ENCODE measurements around the gene ADAMTS3.
"Not testable (repeated sequence)": the region's sequence is repeated elsewhere in the genome, so short reads cannot be mapped to it uniquely, and the experiment has no call there.

ADAMTS3 gene

GRCh38 chr4:72473434-72473900, 95.6 kb downstream of the ADAMTS3 start:
- DNase-seq (ENCODE audit: low read depth in 2 of 2) = no peak

- DNase-seq (ENCODE audit: low read depth in 2 of 2) = no peak
Measured at GRCh38 chr4:72471816-72472215, 97.2 kb downstream of the ADAMTS3 start.

- DNase-seq (ENCODE audit: low read depth in 2 of 2) = no peak
Measured at GRCh38 chr4:72468904-72469502, 100.0 kb downstream of the ADAMTS3 start.

GRCh38 chr4:72467633-72468032, 101.4 kb downstream of the ADAMTS3 start:
- no peak for DNase-seq (ENCODE audit: low read depth in 2 of 2)

DNA sequence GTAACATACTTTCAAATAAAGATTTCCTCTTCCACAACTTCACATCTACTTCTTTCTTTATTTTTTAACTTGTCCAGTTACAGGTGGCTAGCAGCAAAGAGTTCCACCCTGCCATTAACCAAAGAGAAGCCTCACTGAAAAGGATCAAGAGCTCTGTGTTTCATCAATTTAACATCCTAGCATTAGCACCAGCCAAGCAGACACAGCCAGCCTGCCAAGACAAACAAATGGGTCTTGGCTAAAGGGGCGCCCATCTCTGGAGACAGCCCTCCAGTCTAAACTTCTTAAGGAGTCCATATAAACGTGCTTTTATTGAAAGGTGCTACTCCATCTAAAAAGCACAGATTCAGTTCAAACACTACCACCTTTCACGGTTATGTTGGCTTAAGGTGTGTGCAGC, 105.3 kb downstream of the ADAMTS3 start:
- no peak for DNase-seq (ENCODE audit: low read depth in 2 of 2)

GRCh38 chr4:72457158-72457557, 111.9 kb downstream of the ADAMTS3 start:
- DNase-seq (ENCODE audit: low read depth in 2 of 2) = no peak

DNA sequence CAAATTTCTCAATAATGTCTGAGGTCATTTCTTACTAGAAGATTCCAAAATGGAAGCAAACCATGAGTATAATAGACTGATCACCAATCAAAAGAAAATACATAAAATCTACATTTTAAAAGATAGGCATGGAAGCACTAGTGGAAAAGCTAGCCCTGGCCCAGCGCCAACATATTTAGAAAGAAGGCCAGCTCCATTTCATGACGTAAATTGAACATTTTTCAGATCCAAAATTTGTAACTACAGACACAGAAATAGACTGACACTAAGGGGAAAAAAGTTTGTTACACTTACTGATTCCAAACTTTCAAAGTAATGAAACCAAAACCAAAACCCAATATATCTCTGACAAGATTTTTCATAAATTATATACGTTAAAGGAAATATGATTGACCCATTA, 117.7 kb downstream of the ADAMTS3 start:
- DNase-seq (ENCODE audit: low read depth in 2 of 2) = no peak

DNA sequence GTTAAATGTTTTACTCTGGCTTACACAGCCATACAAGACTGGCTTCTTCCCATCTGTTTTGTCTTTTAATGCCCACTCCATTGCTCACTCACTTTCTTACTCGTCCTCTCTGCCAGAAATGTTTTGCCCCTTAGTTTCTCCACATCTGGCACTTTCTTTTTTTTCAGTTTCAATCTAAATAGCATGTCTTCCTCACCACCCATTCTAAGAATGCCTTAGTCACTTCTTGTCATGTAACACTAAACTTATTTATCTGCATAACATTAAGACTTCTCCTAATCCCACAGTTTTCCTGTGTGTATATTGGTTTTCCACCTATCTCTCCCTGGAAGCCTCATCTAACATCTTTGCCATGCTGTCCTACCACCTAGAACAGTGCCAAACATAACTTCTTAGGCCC, 119.3 kb downstream of the ADAMTS3 start:
- DNase-seq (ENCODE audit: low read depth in 2 of 2) = no peak

GRCh38 chr4:72448231-72448630, 120.8 kb downstream of the ADAMTS3 start:
- no peak for DNase-seq (ENCODE audit: low read depth in 2 of 2)

DNA sequence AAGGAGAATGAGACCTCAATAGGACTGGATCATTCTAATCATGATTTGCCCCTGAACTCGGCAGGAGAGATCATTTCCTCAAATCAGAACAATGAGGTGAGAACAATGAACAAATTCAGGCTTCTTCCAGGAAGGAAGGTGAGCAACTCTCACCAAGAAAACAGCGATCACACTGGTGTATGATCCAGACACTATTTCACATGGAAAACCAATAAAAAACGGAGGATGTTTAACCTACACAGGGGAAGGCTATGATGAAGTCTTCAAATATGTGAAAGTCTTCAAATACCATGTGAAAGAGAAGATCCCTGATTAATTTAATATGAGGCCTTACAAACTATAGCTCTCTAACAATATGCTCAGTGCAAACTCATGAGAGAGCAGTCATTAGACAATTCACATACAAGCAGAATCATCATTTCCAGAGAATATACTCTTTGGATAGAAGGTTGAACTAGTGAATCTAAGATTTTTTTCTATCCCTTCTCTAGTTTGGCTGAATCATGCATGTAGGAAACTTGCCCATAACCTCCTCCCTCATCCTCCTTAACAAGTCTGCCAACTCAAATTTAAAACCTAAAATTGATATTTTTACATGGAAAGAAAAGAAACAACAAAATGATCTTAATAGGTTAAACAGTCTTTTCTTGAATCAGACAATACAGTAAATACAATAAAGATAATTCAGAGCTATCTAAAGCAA, 122.5 kb downstream of the ADAMTS3 start:
- no peak for DNase-seq (ENCODE audit: low read depth in 2 of 2)

GRCh38 chr4:72444092-72444491, 124.9 kb downstream of the ADAMTS3 start:
- DNase-seq (ENCODE audit: low read depth in 2 of 2) = no peak

GRCh38 chr4:72442715-72443114, 126.3 kb downstream of the ADAMTS3 start:
- no peak for DNase-seq (ENCODE audit: low read depth in 2 of 2)

DNA sequence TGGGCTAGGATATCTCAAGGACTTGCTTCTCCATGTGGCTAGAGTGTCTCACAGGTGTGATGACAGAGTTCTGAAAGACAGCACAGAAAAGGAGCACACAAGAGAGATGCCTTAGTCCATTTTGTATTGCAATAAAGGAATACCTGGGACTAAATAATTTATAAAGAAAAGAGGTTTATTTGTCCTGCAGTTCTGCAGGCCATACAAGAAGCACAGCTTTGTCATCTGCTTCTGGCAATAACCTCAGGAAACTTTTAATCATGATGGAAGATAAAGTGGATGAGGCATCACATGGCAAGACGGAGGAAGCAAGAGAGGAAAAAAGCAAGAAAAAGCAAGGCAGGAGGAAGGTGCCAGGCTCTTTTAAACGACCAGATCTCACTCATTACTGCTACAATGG, 126.9 kb downstream of the ADAMTS3 start:
- DNase-seq (ENCODE audit: low read depth in 2 of 2) = no peak

DNA sequence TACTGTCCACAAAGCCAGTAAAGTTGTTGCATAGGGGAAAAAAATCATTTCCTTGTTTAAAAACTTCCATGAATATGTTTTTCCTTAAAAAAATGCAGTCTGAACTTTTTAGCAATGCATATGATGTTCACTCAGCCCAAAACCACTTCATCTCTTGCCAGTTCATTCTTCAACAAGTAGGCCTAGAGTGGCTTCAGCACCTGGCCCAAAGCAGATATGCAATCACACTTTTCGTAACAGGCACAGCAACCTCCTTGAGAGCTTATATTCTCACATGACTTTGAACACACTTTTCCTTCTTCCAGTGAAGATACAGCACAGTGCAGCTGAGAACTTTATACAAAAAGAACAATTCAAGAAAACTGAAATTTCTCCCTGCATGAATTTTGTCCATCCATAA, 128.6 kb downstream of the ADAMTS3 start:
- DNase-seq (ENCODE audit: low read depth in 2 of 2) = no peak

DNA sequence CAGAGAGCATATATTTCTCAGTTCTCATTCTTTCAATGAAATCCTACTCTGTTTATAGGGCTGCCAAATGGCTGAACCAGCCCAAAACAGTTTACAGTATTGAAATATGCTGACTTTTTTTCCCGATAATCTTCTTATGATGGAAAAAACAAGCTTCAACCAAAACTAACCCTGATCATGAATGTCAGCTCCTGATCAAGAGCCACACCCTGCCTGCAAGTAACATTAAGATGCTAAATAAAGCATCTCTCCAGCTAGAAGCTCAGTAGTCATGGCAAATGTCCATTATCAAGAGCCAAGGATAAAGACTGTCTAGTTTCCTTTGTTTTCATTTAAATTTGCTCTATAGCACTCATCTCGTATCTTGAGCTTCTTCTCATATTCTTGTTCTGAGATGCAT, 136.0 kb downstream of the ADAMTS3 start:
- no peak for DNase-seq (ENCODE audit: low read depth in 2 of 2)

- no peak for DNase-seq (ENCODE audit: low read depth in 2 of 2)
Measured at GRCh38 chr4:72432282-72432681, 136.7 kb downstream of the ADAMTS3 start.

DNA sequence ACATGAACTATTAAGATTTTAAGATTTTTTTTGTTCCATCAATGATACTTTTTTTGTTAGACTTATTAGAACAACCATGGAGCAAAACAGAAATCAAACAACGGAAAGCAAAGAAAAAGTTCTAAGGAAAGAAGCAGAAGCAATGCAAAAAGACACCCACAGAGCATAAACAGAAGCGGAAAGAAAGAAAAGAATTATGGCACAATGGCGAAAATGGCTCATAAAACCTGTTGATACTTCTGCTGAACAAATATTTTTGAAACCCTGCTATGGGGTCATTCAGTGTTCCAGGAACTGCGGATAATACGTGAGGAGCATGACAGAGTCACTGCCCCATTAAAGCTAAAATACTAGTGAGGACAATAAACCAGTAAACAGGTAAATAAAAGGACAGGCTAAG, 138.0 kb downstream of the ADAMTS3 start:
- DNase-seq (ENCODE audit: low read depth in 2 of 2) = no peak

DNA sequence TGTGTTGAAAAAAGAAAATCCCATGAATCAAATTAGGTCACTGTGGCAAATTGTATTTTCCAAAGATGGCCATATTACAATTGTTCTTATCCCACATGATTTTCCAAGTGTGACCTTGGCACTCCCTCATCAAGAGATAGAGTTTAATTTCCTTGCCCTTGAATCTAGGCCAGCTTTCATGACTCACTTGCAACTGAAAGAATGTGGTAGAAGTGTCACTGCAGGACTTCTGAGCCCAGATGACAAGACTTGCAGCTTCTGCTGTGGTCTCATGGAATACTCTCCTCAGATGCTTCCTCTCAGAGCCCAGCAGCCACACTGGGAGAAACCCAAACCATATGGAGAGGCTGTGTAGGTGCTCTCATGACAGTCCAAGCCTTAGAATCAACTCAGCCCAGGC, 139.0 kb downstream of the ADAMTS3 start:
- DNase-seq (ENCODE audit: low read depth in 2 of 2) = peak in 1 of 2 experiments; percentile 4

GRCh38 chr4:72429397-72429889, 139.6 kb downstream of the ADAMTS3 start:
- DNase-seq (ENCODE audit: low read depth in 2 of 2) = no peak

DNA sequence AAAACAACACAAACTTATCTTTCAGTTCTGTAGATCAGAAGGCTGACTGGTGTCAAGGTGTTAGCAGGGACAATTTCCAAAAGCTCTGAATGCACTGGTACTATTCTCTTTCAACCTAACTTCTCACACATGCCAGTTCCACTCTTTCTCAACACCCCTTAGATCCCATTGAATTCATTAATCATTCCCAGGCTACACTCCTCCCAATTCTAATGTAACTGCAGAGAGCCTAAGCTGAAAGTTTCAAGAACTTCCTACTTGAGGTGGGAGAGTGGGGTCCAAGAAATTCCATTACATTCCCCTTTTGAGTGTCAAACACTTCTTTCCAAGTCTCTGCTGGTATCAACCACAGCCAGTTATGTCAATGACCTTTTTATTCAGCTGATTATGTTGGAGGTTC, 142.0 kb downstream of the ADAMTS3 start:
- DNase-seq (ENCODE audit: low read depth in 2 of 2) = no peak

- not testable (repeated sequence) for DNase-seq (ENCODE audit: low read depth in 2 of 2)
Measured at GRCh38 chr4:72425908-72426307, 143.1 kb downstream of the ADAMTS3 start.

- no peak for DNase-seq (ENCODE audit: low read depth in 2 of 2)
Measured at GRCh38 chr4:72424006-72424405, 145.0 kb downstream of the ADAMTS3 start.

GRCh38 chr4:72422416-72422815, 146.6 kb downstream of the ADAMTS3 start:
- no peak for DNase-seq (ENCODE audit: low read depth in 2 of 2)
